Panc1 (cell line): Measurements from ENCODE around the gene LRRC71.

Experiments used
- CTCF ChIP-seq: fragments of 450-650 bp; IDR thresholded peaks from 2 replicates; pipeline ENCODE4 v1.5.1; 2017; ENCODE audit warnings: mild to moderate bottlenecking
- POLR2AphosphoS5 ChIP-seq: IDR thresholded peaks from 2 replicates; pipeline ENCODE4 v1.6.1; 2012; ENCODE audit warnings: mild to moderate bottlenecking, low read depth, low read length, moderate library complexity
- REST ChIP-seq, 2 experiments: IDR thresholded peaks; 2 replicates each; pipeline ENCODE4 v1.6.1; 2011 to 2012; ENCODE audit warnings: low read depth in 2 of 2, control low read depth in 1 of 2, low read length in 1 of 2, mild to moderate bottlenecking in 1 of 2, moderate library complexity in 1 of 2; ENCODE audit not compliant: insufficient read depth in 1 of 2
- SIN3A ChIP-seq: IDR thresholded peaks from 2 replicates; pipeline ENCODE4 v1.6.1; 2012; ENCODE audit warnings: low read depth, mild to moderate bottlenecking, low read length, moderate library complexity, borderline replicate concordance; ENCODE audit not compliant: insufficient read depth
- TCF7L2 ChIP-seq: IDR thresholded peaks from 2 replicates; pipeline ENCODE4 v1.6.1; 2011; ENCODE audit warnings: mild to moderate bottlenecking, low read depth, low read length, inconsistent platforms

GRCh38 chr1:156931211-156931952 is 10.9 kb downstream of the LRRC71 start:
- no peak for TF ChIP-seq SIN3A
- TF ChIP-seq CTCF: no peak
- TF ChIP-seq TCF7L2: no peak
- no peak for TF ChIP-seq REST (IDR thresholded peaks at IDR 0.05; ENCODE audit: insufficient read depth in 1 of 2, low read depth in 2 of 2, low read length in 1 of 2)
- no peak for TF ChIP-seq POLR2AphosphoS5
